GM10847 (cell line): ENCODE measurements around the gene INHA.

Experiments used
- POLR2A ChIP-seq: IDR thresholded peaks from 2 replicates; pipeline ENCODE4 v1.6.1; 2011; ENCODE audit not compliant: insufficient read length; ENCODE audit errors: extremely low read depth

INHA gene

DNA sequence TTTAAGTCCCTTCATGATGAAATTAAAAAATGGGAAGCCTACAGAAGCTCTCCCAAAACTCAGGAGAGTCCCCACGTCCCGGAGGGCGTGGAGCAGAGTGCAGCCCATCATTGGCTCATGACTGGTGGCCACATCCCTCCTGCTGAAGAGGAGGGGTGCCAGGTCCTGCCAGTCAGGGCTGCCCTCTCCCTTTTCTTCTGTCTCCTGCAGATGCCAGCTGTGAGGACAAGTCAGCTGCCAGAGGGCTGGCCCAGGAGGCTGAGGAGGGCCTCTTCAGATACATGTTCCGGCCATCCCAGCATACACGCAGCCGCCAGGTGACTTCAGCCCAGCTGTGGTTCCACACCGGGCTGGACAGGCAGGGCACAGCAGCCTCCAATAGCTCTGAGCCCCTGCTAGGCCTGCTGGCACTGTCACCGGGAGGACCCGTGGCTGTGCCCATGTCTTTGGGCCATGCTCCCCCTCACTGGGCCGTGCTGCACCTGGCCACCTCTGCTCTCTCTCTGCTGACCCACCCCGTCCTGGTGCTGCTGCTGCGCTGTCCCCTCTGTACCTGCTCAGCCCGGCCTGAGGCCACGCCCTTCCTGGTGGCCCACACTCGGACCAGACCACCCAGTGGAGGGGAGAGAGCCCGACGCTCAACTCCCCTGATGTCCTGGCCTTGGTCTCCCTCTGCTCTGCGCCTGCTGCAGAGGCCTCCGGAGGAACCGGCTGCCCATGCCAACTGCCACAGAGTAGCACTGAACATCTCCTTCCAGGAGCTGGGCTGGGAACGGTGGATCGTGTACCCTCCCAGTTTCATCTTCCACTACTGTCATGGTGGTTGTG lies 2.6 kb downstream of the INHA start:
- no peak for TF ChIP-seq POLR2A

DNA sequence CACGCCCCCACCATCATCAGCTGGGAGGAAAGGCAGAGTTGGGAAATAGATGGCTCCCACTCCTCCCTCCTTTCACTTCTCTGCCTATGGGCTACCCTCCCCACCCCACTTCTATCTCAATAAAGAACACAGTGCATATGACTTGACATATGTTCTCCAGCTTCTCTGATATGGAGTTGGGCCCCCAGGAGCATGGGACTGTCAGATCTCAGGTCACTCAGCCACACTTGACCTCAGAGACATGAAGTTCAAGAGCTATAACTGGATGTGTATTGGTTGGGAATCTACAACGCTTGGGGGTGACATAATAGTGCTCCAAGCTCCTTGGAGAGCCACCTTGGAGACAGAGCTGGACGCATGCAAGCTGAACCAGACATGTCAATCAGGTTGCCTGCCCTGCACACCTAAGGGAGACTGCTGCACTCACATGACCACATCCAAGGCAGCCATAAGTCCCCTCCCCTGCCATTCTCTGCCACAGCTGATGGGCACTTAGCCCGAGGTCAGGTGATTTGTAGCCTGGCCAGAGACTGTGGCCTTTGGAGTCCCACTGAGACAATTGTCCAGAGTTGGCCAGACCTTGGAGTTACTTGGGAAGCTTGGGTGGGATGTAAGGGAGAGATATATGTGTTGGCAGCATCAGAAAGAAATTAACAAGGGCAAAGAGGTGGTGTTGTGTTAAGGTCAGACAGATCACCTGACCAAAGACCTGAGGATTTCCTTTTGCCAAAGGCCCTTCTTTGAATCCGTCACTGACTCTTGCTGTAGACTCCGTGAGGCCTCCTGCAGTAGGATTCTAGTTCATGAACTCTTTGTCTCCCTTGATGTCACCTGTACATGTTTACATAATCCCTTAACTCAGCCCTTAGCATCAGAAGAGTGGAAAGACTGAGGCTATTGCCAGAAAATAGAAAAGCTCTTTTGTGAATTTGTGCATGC lies 3.7 kb downstream of the INHA start:
- TF ChIP-seq POLR2A: no peak

GRCh38 chr2:219576505-219577388 lies 4.6 kb downstream of the INHA start:
- TF ChIP-seq POLR2A: no peak

DNA sequence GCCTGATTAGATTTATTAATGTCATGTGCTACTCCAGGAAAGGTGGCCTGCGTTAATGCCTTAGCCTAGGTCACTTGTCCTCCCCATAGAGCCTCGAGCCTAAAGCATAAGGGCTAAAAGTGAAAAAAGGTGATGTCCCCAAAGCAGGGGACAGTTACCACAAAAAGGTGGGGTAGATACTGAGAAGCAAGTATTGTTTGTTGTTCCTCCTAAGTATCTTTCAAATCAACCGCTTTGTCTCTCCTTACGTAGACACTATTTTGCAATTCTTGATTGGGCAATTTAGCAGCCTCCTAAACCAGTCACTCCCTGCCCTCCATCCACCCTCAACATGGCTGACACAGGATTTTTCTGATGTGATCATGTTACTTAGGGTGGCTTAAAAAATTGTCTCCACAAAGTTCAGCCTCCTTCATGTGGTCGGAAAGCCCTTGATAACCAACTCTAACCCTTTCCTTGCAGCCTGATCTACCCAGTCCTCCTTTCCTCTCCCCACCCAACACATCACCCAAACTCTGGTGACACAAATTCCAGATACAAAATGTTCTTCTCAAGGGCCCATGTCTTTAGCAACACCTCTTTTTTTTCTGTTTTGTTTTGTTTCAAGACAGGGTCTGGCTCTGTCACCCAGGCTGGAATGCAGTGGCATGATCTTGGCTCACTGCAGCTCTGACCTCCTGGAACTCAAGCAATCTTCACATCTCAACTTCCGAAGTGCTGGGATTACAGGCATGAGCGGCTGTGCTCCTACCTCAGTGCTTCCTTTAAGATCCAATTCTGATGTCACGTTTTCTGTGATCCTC lies 6.9 kb downstream of the INHA start:
- no peak for TF ChIP-seq POLR2A

- TF ChIP-seq POLR2A: no peak
These were observed 9.2 kb downstream of the INHA start for GRCh38 chr2:219581346-219581745.

DNA sequence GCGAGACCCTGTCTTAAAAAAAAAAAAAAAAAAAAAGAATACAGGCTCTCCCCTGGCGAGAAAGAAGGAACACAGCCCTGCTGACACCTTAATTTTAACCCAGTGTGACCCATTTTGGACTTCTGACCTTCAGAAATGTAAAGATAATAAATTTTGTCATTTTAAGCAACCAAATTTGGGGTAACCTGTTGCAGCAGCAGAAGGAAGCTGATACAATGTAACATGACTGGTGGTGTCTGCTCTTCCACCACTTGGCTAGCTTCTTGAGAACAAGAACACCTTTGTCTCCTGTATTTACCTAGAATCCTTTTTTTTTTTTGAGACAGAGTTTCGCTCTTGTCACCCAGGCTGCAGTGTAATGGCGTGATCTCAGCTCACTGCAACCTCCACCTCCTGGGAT lies 19.0 kb downstream of the INHA start:
- no peak for TF ChIP-seq POLR2A

DNA sequence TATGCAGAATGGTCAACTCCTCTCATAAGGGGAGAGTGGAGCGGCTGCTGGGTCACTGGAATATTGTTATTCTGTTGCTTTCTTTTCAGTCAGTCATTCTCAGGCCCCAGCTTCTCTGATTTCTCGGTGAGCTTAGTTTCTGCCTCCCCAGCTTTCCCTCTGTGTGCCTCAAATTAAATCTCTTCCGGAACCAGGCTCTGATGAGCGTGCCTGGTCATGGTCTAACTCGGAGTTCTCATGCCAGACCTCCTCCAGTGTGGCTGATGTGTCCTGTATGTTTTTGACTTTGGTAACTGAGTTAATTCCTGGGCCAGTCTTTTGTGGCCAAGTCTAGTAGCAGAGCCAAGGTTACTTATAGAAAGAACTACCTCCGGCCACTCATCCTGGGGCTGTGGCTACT lies 20.6 kb downstream of the INHA start:
- TF ChIP-seq POLR2A: no peak

DNA sequence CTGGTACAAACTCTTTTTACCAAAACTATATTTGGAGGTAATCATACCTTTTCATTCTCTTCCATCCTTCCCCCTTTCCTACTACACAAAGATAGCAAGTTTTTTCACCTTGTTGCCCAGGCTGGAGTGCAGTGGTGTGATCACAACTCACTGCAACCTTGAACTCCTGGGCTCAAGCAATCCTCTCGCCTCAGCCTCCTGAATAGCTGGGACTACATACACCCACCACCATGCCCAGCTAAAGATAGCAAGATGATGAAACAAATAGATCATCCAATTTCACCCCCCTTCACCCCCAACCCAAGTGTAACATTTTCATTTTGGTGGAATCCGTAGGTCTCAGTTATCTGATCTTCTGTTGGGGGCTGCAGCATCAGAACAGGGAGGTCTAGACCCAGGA lies 21.0 kb downstream of the INHA start:
- no peak for TF ChIP-seq POLR2A

- TF ChIP-seq POLR2A: no peak
These were observed 23.1 kb downstream of the INHA start for GRCh38 chr2:219595256-219595655.

GRCh38 chr2:219596954-219597551 lies 24.9 kb downstream of the INHA start:
- TF ChIP-seq POLR2A: no peak

DNA sequence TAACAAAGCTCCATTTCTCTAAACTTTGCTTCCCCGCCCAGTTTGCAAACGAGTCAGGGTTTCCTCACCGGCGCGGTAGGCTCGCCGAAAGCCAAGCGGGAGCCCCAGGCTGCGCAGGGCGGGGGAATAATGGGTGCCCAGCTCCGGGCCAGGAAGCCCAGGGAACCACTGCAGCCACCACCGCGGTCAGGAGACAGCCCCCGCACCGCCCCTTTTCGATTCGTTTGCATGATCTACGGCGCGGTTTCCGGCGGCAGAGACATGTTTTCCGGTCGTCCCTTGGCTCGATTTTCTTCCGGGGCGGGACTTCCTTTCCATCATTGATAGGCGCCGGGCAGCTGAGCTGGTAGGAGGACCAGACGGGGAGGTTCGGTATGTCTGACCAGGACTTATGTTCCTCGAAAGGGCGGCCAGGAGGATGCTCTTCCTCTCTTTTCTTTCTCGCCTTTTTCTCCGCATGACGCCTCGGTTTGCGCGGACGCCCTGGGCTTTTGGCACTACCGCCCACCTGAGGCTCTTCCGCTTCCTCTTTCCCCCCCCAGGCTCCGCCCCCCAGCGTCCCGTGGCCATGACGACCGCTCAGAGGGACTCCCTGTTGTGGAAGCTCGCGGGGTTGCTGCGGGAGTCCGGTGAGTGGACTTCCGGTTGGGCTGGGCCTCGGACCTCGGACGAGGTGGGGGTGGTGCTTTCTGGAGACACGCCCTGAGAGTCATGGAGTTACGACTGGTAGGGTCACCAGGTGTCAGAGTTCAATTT lies 25.6 kb downstream of the INHA start, which contains the start of gene STK11IP:
Gene STK11IP, plus strand, starts transcription at position 306 of the 756 bp plus-strand sequence. Its CDS starts 263 bp downstream, at position 569.
- TF ChIP-seq POLR2A: peak; percentile 94

DNA sequence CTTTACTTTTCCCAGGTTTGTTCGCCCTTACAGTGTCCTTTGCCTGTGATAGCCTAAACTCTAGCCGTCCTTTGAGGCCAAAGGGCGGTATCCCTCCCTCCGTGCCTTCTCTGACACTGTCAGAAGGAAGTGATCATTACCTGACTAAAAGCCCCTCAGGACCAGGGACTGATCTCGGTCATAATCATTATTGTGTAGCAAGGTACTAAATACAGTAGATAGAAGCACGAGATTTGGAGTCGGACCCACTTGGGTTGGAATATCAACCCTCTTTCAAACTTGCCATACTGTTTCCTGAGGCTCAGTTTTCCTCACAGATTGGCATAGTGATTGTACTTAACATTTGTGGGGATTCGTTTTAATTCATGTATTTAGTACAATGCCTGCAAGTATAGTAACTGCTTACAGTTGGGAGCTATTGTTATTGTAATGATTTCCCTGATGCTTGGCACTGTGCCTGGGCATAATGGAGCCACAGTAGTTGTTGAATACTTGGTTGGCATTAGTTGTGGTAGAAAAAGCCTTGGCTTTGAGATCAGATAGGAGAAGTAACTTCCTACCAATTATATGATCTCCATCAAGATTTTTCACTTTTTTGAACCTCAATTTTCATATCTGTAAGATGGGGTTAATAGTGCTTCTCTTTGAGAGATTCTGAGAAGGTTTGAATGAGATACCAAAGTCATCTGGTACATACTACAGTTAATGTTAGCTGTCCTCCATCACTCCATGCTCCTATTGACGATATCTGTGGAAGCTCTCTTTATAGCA lies 26.4 kb downstream of the INHA start:
- no peak for TF ChIP-seq POLR2A
